ENCODE data around the gene NACAD.

- TF ChIP-seq POLR2AphosphoS5 (IDR thresholded peaks at IDR 0.05) (no peak), EP300 (IDR thresholded peaks at IDR 0.05) (no peak)
These were observed 15.4 kb upstream of the NACAD start for GRCh38 chr7:45103958-45104843.
